GM18909 (cell line): ENCODE results near the gene RAP1GAP2.

Source experiments
- ATAC-seq: cut with Tn5 transposase; IDR thresholded peaks from one replicate; pipeline ENCODE4 v1.9.1; 2021; ENCODE audit warnings: mild to moderate bottlenecking; ENCODE audit not compliant: unreplicated experiment, poor library complexity

The RAP1GAP2 gene

GRCh38 chr17:2937331-2938003, 141.2 kb downstream of the RAP1GAP2 start:
- no peak for ATAC-seq

- no peak for ATAC-seq
These were observed 143.6 kb downstream of the RAP1GAP2 start for GRCh38 chr17:2939714-2940351.

GRCh38 chr17:2940352-2940751, 144.1 kb downstream of the RAP1GAP2 start:
- ATAC-seq: no peak

- ATAC-seq: no peak
These were observed 147.7 kb downstream of the RAP1GAP2 start for GRCh38 chr17:2943981-2944380.

GRCh38 chr17:2945299-2945698, 149.1 kb downstream of the RAP1GAP2 start:
- ATAC-seq: no peak

- no peak for ATAC-seq
These were observed 149.9 kb downstream of the RAP1GAP2 start for GRCh38 chr17:2946144-2946543.

- no peak for ATAC-seq
These were observed 151.3 kb downstream of the RAP1GAP2 start for GRCh38 chr17:2947588-2947950.

- no peak for ATAC-seq
These were observed 151.8 kb downstream of the RAP1GAP2 start for GRCh38 chr17:2947996-2948550.

- ATAC-seq: no peak
These were observed 152.7 kb downstream of the RAP1GAP2 start for GRCh38 chr17:2948721-2949468.

- no peak for ATAC-seq
These were observed 153.3 kb downstream of the RAP1GAP2 start for GRCh38 chr17:2949469-2950044.

GRCh38 chr17:2950846-2951245, 154.6 kb downstream of the RAP1GAP2 start:
- ATAC-seq: no peak

GRCh38 chr17:2952174-2952845, 156.1 kb downstream of the RAP1GAP2 start:
- no peak for ATAC-seq

GRCh38 chr17:2954898-2955445, 158.7 kb downstream of the RAP1GAP2 start:
- no peak for ATAC-seq

GRCh38 chr17:2955931-2956582, 159.8 kb downstream of the RAP1GAP2 start:
- no peak for ATAC-seq

- ATAC-seq: no peak
These were observed 161.5 kb downstream of the RAP1GAP2 start for GRCh38 chr17:2957631-2958286.

- no peak for ATAC-seq
These were observed 162.5 kb downstream of the RAP1GAP2 start for GRCh38 chr17:2958706-2959222.

GRCh38 chr17:2959371-2960130, 163.3 kb downstream of the RAP1GAP2 start:
- ATAC-seq: no peak

GRCh38 chr17:2961446-2961845, 165.2 kb downstream of the RAP1GAP2 start:
- no peak for ATAC-seq
